HG02678 (cell line): ENCODE results near the gene FPR1.
"Not testable (repeated sequence)": the region's sequence is repeated elsewhere in the genome, so short reads cannot be mapped to it uniquely, and the experiment has no call there.

Experiments used
- ATAC-seq: cut with Tn5 transposase; IDR thresholded peaks from one replicate; pipeline ENCODE4 v1.9.1; 2021; ENCODE audit warnings: mild to moderate bottlenecking, moderate library complexity; ENCODE audit not compliant: unreplicated experiment

Gene FPR1

GRCh38 chr19:51779703-51780102, 28.0 kb upstream of the FPR1 start:
- ATAC-seq = no peak

- ATAC-seq = no peak
These were observed 27.5 kb upstream of the FPR1 start for GRCh38 chr19:51779181-51779580.

- no peak for ATAC-seq
These were observed 26.1 kb upstream of the FPR1 start for GRCh38 chr19:51777570-51778462.

- ATAC-seq = not testable (repeated sequence)
These were observed 24.9 kb upstream of the FPR1 start for GRCh38 chr19:51776561-51776960.

GRCh38 chr19:51772977-51773376, 21.3 kb upstream of the FPR1 start:
- ATAC-seq = no peak

GRCh38 chr19:51771376-51772130, 19.9 kb upstream of the FPR1 start:
- no peak for ATAC-seq

- ATAC-seq = no peak
These were observed 14.8 kb upstream of the FPR1 start for GRCh38 chr19:51766461-51766860.

GRCh38 chr19:51765086-51765485, 13.4 kb upstream of the FPR1 start:
- ATAC-seq = no peak

- no peak for ATAC-seq
These were observed 10.0 kb upstream of the FPR1 start for GRCh38 chr19:51761696-51762095.

GRCh38 chr19:51760697-51761356, 9.1 kb upstream of the FPR1 start, which contains the start of gene FPR2:
TSS of gene FPR2 (plus strand) at chr19:51761180. CDS start at chr19:51768659, 7,479 bp downstream.
- no peak for ATAC-seq

- no peak for ATAC-seq
These were observed 3.9 kb upstream of the FPR1 start for GRCh38 chr19:51755571-51755970.

GRCh38 chr19:51754770-51755169, 3.1 kb upstream of the FPR1 start:
- no peak for ATAC-seq

- ATAC-seq = no peak
These were observed 2.4 kb upstream of the FPR1 start for GRCh38 chr19:51754109-51754508.

GRCh38 chr19:51750400-51751094, 1.1 kb downstream of the FPR1 start:
- no peak for ATAC-seq

GRCh38 chr19:51749979-51750378, 1.7 kb downstream of the FPR1 start:
- ATAC-seq = no peak

- ATAC-seq = no peak
These were observed 4.9 kb downstream of the FPR1 start for GRCh38 chr19:51746731-51747130.

- ATAC-seq = no peak
These were observed 8.3 kb downstream of the FPR1 start for GRCh38 chr19:51743405-51743804.

GRCh38 chr19:51742789-51743188, 8.9 kb downstream of the FPR1 start:
- ATAC-seq = no peak

- ATAC-seq = no peak
These were observed 11.3 kb downstream of the FPR1 start for GRCh38 chr19:51740356-51740755.

GRCh38 chr19:51739466-51740213, 12.0 kb downstream of the FPR1 start:
- no peak for ATAC-seq
